Metanephros (tissue), 1 donor: ENCODE measurements around the gene PIAS1. TPM values are rescaled to one million over a fixed set of nuclear protein-coding genes. Genes with fewer than 3 reads are reported as not detected.

Source experiments
- total RNA-seq: library from RNA; depleted of rRNA; stranded (reverse); fragments of >200 nt; gene quantifications from one replicate; pipeline ENCODE4 v1.2.3, GENCODE V29; 2014

PIAS1 gene
- total RNA-seq: 46.8 TPM

GRCh38 chr15:68053701-68054627 lies at the start of gene PIAS1:
Gene PIAS1 (plus strand): TSS chr15:68054315. CDS start chr15:68054327, 12 bp downstream.

DNA sequence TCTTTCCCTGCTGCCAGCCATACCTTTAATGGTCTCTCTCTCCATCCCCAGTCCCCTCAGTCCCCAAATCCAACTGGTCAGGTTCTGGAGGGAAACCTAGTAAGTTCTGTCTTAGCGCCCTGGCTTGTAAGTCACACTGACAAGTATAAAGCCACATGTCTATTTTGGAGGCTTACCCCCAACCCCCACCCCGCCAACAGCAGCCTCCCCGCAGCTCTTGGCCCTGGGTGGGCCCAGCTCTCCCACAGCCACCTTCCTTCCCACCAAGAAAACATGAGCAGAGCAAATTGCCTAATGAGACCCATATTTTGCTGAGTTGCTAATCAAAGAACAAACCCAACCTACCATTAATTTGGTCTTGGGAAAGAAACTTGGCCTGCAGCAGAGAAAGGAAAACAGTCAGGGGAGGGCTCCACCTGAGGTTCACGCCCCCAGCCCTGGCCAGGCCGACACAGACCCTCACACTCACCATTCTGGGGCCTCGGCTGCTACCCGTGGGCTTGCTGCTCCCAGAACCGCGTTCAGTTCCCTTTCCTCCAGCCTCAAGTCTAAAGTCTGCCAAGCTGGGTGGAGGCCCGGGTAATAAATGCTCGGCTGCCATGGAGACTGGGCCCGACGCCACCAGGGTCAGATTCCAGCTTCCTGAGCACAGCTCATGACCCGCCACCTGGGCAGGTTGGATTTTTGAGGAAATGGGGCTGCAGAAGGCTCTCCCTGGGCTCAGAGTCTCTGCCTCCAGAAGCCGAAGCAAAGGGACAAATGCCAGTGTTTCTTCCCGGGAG lies 150.9 kb downstream of the PIAS1 start, which contains the start of gene CALML4:
TSS of gene CALML4 (minus strand) at position 557 of the 782 bp plus-strand sequence. CDS start at position 472, 85 bp downstream.

GRCh38 chr15:68229386-68230156 lies 175.5 kb downstream of the PIAS1 start, which contains the start of gene CLN6:
Gene CLN6 (minus strand): TSS chr15:68229728. CDS start chr15:68229584, 144 bp downstream.

Other genes with a start within 250 kb of the PIAS1 start
- gene SKOR1, start 228.8 kb upstream of the PIAS1 start, total RNA-seq: 0.29 TPM
- not detected for gene RNU6-1, start 214.3 kb upstream of the PIAS1 start, total RNA-seq
- 15.3 TPM for gene CALML4, start 151.0 kb downstream of the PIAS1 start, total RNA-seq
- gene CLN6, start 175.4 kb downstream of the PIAS1 start, total RNA-seq: 25.5 TPM
- gene FEM1B, start 223.4 kb downstream of the PIAS1 start, total RNA-seq: 57.6 TPM